Sigmoid colon (tissue), 3 donors: ENCODE data around the gene MTUS2.

ENCODE experiments used
- CTCF ChIP-seq, 4 experiments: fragments of 450-650 bp in 3 of 4; fragments of 200-600 bp in 1 of 4; IDR thresholded peaks; one replicate each; pipeline ENCODE4 v1.5.1; 2016 to 2019; ENCODE audit warnings: antibody characterized with exemption in 4 of 4, mild to moderate bottlenecking in 3 of 4, moderate library complexity in 2 of 4
- POLR2A ChIP-seq, 2 donors: fragments of 450-650 bp; IDR thresholded peaks; one replicate each; pipeline ENCODE4 v1.6.1; 2016; ENCODE audit warnings: antibody characterized with exemption in 2 of 2, mild to moderate bottlenecking in 2 of 2, moderate library complexity in 2 of 2

GRCh38 chr13:29195456-29195855 lies 375.3 kb downstream of the MTUS2 start:
- TF ChIP-seq CTCF (IDR thresholded peaks at IDR 0.05) (no peak), POLR2A (IDR thresholded peaks at IDR 0.05) (no peak)
